Cardiac fibroblast (primary cell): ENCODE data around the gene PGGHG.
"Not testable (repeated sequence)": the region's sequence is repeated elsewhere in the genome, so short reads cannot be mapped to it uniquely, and the experiment has no call there.

Source experiments
- DNase-seq, 2 donors: peaks; one replicate each; pipeline versions ENCODE4 v3.0.0 to v3.0.0-alpha.2; 2010; ENCODE audit warnings: low read depth in 2 of 2
- H3K4me3 ChIP-seq, 2 donors: replicated peaks in 1 of 2; 1 replicate in 1 of 2; 2 replicates in 1 of 2; pipeline ENCODE4 v1.5.1; 2011; ENCODE audit warnings: low read depth in 2 of 2, low read length in 2 of 2, mild to moderate bottlenecking in 2 of 2, moderate library complexity in 1 of 2
- CTCF ChIP-seq: IDR thresholded peaks from one replicate; pipeline ENCODE4 v1.5.1; 2011; ENCODE audit warnings: low read depth, mild to moderate bottlenecking, low read length, inconsistent platforms

The PGGHG gene

GRCh38 chr11:309979-310572 lies 21.1 kb downstream of the PGGHG start:
- DNase-seq = peak; percentile 25 to 41
- peak overlapping the region; percentile 54 to 60 for H3K4me3 ChIP-seq

GRCh38 chr11:311013-311748 lies 22.3 kb downstream of the PGGHG start:
- not testable (repeated sequence) for DNase-seq
- H3K4me3 ChIP-seq = peak overlapping the region; percentile 26 to 28

- no peak for TF ChIP-seq CTCF
- H3K4me3 ChIP-seq = no peak overlapping the region
- DNase-seq = peak in 1 of 2 donors; percentile 70
These were observed 23.3 kb downstream of the PGGHG start for GRCh38 chr11:312092-312816.

GRCh38 chr11:313304-313786 lies 24.4 kb downstream of the PGGHG start:
- no peak overlapping the region for H3K4me3 ChIP-seq
- DNase-seq = peak in 1 of 2 donors; percentile 51
- TF ChIP-seq CTCF = no peak

- no peak for TF ChIP-seq CTCF
- DNase-seq = peak; percentile 62 to 92
- peak within 1 kb of the TSS; percentile 43 to 68 for H3K4me3 ChIP-seq
These were observed 25.0 kb downstream of the PGGHG start, which contains the start of gene IFITM1 for GRCh38 chr11:313787-314553. Gene IFITM1, plus strand, starts transcription at chr11:314040. Its CDS starts 131 bp downstream, at chr11:314171.

GRCh38 chr11:314554-314875 lies 25.6 kb downstream of the PGGHG start:
- H3K4me3 ChIP-seq = peak overlapping the region; percentile 43 to 68

GRCh38 chr11:315051-315481 lies 26.1 kb downstream of the PGGHG start:
- DNase-seq = no peak
- no peak for TF ChIP-seq CTCF
- peak overlapping the region; percentile 10 to 68 for H3K4me3 ChIP-seq

More at GRCh38 chr11:314554-314875, 25.6 kb downstream of the PGGHG start:
- DNase-seq = not testable (repeated sequence)
